Hepatocyte (in vitro differentiated cells): ENCODE data around the gene UBA6.

Source experiments
- CTCF ChIP-seq: fragments of 200-600 bp; sonication (generic); IDR thresholded peaks from 2 replicates; pipeline ENCODE4 v1.5.1; 2016; ENCODE audit warnings: antibody characterized with exemption, mild to moderate bottlenecking; ENCODE audit not compliant: poor library complexity
- EZH2 ChIP-seq: fragments of 200-600 bp; sonication (generic); IDR thresholded peaks from 2 replicates; pipeline ENCODE4 v1.6.1; 2016; ENCODE audit warnings: antibody characterized with exemption, mild to moderate bottlenecking, borderline replicate concordance

DNA sequence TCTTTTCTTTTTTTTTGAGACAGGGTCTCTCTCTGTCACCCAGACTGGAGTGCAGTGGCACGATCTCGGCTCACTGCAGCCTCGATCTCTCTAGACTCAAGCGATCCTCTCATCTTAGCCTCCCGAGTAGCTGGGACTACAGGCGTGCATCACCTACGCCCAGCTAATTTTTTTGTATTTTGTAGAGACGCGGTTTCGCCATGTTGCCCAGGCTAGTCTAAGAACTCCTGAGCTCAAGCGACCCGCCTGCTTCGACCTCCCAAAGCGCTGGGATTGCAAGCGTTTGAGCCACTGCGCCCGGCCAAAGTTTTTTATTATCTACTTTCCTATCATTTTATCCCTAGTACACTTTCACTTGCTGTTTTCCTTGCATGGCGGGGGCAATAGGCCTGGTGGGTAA, 1.4 kb downstream of the UBA6 start:
- TF ChIP-seq EZH2 (no peak), CTCF (no peak)
